Epithelial cell of esophagus (primary cell): ENCODE data around the gene TOM1L1.
A peak's percentile ranks its signal among the peaks of the same experiment; 100 is the strongest.

Experiments
- DNase-seq: peaks from one replicate; pipeline ENCODE4 v3.0.0; 2010; ENCODE audit warnings: low read depth
- H3K4me3 ChIP-seq: 2 replicates; pipeline ENCODE4 v1.5.1; 2011; ENCODE audit warnings: mild to moderate bottlenecking, low read length, control low read depth
- TF ChIP-seq, protein P1 (sequence below): IDR thresholded peaks from 2 replicates; pipeline ENCODE4 v1.5.1; 2011; ENCODE audit warnings: low read depth, mild to moderate bottlenecking, low read length, control low read depth, inconsistent platforms; ENCODE audit not compliant: insufficient read depth; ENCODE audit errors: missing control alignments

Gene TOM1L1

DNA sequence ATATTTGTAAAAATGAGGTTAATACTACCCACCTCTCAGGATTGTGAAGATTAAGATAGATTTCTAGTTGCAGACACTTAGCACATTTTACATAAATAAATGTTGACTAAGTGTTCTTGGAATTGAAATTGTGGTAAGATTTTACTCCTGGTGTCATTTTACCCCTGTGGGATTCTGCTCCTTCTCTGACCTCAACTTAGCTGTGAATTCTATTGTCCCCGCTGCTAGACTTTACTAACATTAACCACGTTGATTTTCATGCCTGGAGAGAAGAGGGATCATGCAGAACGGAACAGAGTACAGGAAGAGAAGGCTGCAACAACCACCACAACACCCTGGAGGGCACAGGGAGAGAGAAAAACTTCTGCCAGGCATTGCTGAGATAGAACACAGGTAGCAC lies 2.1 kb upstream of the TOM1L1 start:
- DNase-seq, result no peak
- no peak overlapping the region for H3K4me3 ChIP-seq
- TF ChIP-seq, protein P1, sequence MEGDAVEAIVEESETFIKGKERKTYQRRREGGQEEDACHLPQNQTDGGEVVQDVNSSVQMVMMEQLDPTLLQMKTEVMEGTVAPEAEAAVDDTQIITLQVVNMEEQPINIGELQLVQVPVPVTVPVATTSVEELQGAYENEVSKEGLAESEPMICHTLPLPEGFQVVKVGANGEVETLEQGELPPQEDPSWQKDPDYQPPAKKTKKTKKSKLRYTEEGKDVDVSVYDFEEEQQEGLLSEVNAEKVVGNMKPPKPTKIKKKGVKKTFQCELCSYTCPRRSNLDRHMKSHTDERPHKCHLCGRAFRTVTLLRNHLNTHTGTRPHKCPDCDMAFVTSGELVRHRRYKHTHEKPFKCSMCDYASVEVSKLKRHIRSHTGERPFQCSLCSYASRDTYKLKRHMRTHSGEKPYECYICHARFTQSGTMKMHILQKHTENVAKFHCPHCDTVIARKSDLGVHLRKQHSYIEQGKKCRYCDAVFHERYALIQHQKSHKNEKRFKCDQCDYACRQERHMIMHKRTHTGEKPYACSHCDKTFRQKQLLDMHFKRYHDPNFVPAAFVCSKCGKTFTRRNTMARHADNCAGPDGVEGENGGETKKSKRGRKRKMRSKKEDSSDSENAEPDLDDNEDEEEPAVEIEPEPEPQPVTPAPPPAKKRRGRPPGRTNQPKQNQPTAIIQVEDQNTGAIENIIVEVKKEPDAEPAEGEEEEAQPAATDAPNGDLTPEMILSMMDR, result no peak

DNA sequence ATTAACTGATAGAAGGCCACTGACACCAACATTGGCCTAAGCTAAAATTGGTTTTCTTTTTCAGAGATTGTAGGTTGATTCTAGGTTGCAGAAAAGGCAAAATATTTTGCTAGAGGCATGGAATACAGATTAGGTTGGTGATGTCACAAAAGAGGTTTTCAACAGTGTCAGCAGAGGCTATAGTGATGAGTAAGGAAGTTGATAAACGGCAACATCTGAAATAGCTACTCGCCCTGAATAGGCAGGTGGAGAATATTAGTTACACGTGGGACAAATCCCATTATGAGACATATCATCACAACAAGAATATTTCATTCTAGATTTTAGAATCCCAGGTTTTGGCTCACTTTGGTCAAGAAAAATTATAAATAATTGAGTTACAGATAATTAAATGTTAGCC lies 1.5 kb upstream of the TOM1L1 start:
- TF ChIP-seq, protein P1, result no peak
- H3K4me3 ChIP-seq, result no peak overlapping the region
- DNase-seq, result no peak

DNA sequence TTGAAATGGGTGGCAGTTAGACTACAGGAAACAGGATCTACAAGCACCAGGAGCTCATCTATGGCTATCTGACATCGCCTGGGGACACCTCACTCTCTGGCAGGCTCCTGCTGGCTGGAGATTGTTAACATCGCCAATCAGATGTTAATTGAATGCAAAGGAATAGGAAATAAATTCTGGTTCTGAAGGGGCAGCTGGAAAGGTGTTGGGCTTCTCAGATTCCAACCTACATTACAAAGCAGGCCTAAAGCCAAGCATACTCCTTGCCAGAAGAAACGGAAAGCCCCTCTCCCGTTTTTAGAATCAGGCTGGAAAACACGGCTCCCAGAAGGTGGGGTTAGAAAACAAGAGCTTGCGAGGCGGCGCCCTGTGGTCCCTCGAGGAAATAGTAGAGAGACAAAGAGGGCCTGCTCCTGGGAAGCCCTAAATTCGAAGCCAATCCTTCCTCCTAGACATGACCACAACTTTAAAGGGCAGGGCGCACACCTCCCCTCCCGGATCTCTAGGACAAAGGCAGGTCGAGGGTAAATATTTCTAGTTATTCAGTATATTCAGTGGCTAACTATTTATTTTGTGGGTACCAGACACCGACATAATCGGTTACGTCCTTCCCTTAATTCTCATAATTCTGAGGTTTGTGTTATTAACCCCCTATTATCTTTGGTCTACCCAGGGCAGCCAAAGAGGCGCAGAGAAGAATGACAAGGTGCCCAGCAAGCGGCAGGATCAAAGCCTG lies 763 bp upstream of the TOM1L1 start:
- H3K4me3 ChIP-seq, result peak overlapping the region; percentile 85
- no peak for DNase-seq
- TF ChIP-seq, protein P1, result no peak

DNA sequence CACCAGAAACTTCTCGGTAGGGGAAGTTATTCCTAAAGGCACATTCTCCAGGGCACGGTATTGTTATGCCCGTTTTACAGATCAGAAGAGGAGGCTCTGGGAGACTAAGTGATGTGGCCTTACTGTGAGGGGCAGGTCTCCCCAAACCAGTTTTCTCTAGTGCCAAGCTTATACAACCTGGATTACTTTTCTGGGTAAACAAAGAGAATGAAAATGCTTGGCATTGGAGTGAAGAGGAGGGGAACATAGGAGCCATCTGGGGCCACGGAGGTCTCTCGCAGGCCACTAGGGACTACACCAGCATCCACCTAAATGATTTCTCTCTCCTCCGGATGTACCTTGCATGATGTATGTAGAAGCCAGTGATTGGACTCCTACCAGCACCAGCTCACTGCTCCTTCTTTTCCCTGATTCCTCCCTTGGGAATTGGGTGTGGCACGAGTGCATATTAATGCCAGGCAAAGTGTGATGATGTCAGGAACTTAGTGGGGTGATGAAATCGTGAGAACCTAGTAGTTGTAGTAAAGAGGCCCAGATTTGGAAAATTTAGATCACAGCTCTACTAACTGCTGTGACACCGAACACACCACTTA lies 674 bp downstream of the TOM1L1 start:
- H3K4me3 ChIP-seq, result peak overlapping the region; percentile 85
- TF ChIP-seq, protein P1, result no peak
- peak; percentile 94 for DNase-seq

DNA sequence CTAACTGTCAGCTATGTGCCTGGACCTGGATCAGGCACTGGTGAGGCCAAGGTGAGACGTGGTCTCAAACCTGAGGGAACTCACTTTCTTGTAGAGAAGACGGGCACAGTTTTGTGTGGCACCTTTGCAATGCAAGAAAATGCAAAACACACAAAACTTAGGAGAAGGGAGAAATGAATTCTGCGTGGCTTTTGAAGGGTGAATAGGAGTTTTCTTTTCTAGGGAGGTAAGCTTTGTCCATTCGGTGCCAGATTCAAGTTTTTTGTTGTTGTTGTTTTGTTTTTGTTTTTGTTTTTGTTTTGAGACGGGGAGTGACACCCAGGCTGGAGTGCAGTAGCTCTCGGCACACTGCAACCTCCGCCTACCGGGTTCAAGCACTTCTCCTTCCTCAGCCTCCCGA lies 1.4 kb downstream of the TOM1L1 start:
- TF ChIP-seq, protein P1, result no peak
- peak overlapping the region; percentile 85 for H3K4me3 ChIP-seq
- no peak for DNase-seq

DNA sequence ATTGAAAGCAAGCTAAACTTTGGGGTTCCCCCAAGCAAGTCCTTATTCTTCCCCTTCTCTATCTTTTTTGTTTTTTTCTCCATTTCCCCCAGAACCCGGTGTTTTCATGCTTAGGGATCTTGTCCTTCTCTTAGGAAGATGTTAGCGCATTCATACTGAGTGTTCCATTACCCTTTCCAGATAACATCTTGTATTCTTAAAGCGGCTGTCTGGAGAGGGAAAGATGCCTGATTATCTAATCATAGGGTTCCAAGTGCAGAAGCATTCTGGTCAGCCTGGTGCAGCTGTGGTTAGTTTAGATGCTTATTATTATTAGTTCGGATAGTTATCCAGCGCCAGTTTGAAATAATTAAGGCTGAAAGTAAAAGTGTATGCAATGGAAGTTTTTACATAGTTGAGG lies 2.0 kb downstream of the TOM1L1 start:
- no peak overlapping the region for H3K4me3 ChIP-seq
- TF ChIP-seq, protein P1, result no peak
- DNase-seq, result no peak

DNA sequence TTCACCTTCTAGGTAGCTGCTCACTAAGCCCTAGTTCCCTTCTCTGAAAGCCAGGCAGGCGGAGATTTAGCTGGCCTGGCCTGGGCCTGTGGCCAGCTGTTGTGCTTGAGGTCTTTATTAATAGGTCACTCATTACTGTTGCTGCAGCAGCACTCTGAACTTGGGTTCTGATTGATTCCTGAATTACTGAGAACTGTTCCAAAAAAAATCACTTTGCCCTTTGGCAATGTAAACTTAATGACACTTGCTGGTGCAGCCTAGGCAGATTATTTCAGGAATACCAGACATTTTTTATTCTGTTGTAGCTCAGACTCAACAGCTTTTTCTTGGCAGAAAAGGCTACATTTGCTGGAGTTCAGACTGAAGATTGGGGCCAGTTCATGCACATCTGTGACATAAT lies 2.7 kb downstream of the TOM1L1 start:
- no peak overlapping the region for H3K4me3 ChIP-seq
- TF ChIP-seq, protein P1, result no peak
- no peak for DNase-seq
